NB4 (cell line): ENCODE data around the gene TMEM30A.

Experiments used
- CTCF ChIP-seq: IDR thresholded peaks from one replicate; pipeline ENCODE4 v1.5.1; 2012; ENCODE audit warnings: low read depth, low read length
- POLR2A ChIP-seq: IDR thresholded peaks from 2 replicates; pipeline ENCODE4 v1.6.1; 2011; ENCODE audit warnings: mild to moderate bottlenecking; ENCODE audit not compliant: insufficient read length; ENCODE audit errors: extremely low read depth

- TF ChIP-seq POLR2A (no peak), CTCF (no peak)
These were observed 21.7 kb downstream of the TMEM30A start for GRCh38 chr6:75262716-75263400.
